GM23338 (cell line): ENCODE results near the gene SLC38A9. TPM values are rescaled to one million over a fixed set of nuclear protein-coding genes. Genes with fewer than 3 reads are reported as not detected.
A peak's percentile ranks its signal among the peaks of the same experiment; 100 is the strongest.

ENCODE experiments used
- ATAC-seq: fragments of 200-7000 bp; cut with Tn5 transposase; 3 replicates; pipeline ENCODE4 v1.9.1; 2020
- DNase-seq: peaks from one replicate; pipeline ENCODE4 v3.0.0-alpha.2; 2015; ENCODE audit warnings: low spot score
- H2AFZ ChIP-seq: fragments of 200-600 bp; sonication (generic); 2 replicates; pipeline ENCODE4 v1.8.0; 2016; ENCODE audit warnings: antibody characterized with exemption, mild to moderate bottlenecking, moderate library complexity
- H3F3A ChIP-seq: fragments of 200-600 bp; sonication (generic); replicated peaks from 2 replicates; pipeline ENCODE4 v1.8.0; 2017; ENCODE audit warnings: antibody characterized with exemption, mixed run types, low read depth
- H3K27ac ChIP-seq: fragments of 200-600 bp; sonication (generic); 2 replicates; pipeline ENCODE4 v1.6.1; 2016; ENCODE audit warnings: low read depth
- H3K27me3 ChIP-seq: fragments of 200-600 bp; sonication (generic); 2 replicates; pipeline ENCODE4 v1.8.0; 2016; ENCODE audit warnings: mild to moderate bottlenecking, mixed run types, moderate library complexity; ENCODE audit not compliant: insufficient read depth
- H3K36me3 ChIP-seq: fragments of 200-600 bp; sonication (generic); 2 replicates; pipeline ENCODE4 v1.8.0; 2016; ENCODE audit warnings: mild to moderate bottlenecking; ENCODE audit not compliant: insufficient read depth
- H3K4me1 ChIP-seq: fragments of 200-600 bp; sonication (generic); 2 replicates; pipeline ENCODE4 v1.8.0; 2016; ENCODE audit warnings: mild to moderate bottlenecking, moderate library complexity; ENCODE audit not compliant: insufficient read depth
- H3K4me2 ChIP-seq: fragments of 200-600 bp; sonication (generic); 2 replicates; pipeline ENCODE4 v1.7.1; 2017; ENCODE audit warnings: mixed run types
- H3K4me3 ChIP-seq: fragments of 200-600 bp; sonication (generic); 2 replicates; pipeline ENCODE4 v1.6.1; 2016; ENCODE audit warnings: mixed run types
- H3K79me2 ChIP-seq: fragments of 200-600 bp; sonication (generic); replicated peaks from 2 replicates; pipeline ENCODE4 v1.8.0; 2017; ENCODE audit warnings: mild to moderate bottlenecking; ENCODE audit not compliant: insufficient read depth
- H3K9me2 ChIP-seq: fragments of 200-600 bp; sonication (generic); 2 replicates; pipeline ENCODE4 v1.8.0; 2017; ENCODE audit not compliant: insufficient read depth
- H4K20me1 ChIP-seq: fragments of 200-600 bp; sonication (generic); replicated peaks from 2 replicates; pipeline ENCODE4 v1.8.0; 2017; ENCODE audit warnings: mild to moderate bottlenecking; ENCODE audit not compliant: insufficient read depth
- H3K27ac Mint-ChIP-seq: 2 replicates; pipeline ENCODE4 v1.8.0; 2020; ENCODE audit warnings: inconsistent platforms, mild to moderate bottlenecking, moderate library complexity, mixed read lengths
- H3K27me3 Mint-ChIP-seq: 3 replicates; pipeline ENCODE4 v1.8.0; 2022; ENCODE audit warnings: low read depth, mild to moderate bottlenecking, moderate library complexity, mixed read lengths, inconsistent platforms; ENCODE audit not compliant: insufficient read depth, poor library complexity
- H3K36me3 Mint-ChIP-seq: 3 replicates; pipeline ENCODE4 v1.8.0; 2021; ENCODE audit warnings: low read depth, mild to moderate bottlenecking, inconsistent platforms, moderate library complexity, mixed read lengths
- H3K4me1 Mint-ChIP-seq: 3 replicates; pipeline ENCODE4 v1.8.0; 2020; ENCODE audit warnings: mild to moderate bottlenecking, inconsistent platforms, mixed read lengths
- H3K4me3 Mint-ChIP-seq: 3 replicates; pipeline ENCODE4 v1.8.0; 2021; ENCODE audit warnings: moderate library complexity, mild to moderate bottlenecking, inconsistent platforms, mixed read lengths
- H3K9me3 Mint-ChIP-seq: 3 replicates; pipeline ENCODE4 v1.8.0; 2020; ENCODE audit warnings: moderate library complexity, mild to moderate bottlenecking, inconsistent platforms, mixed read lengths
- CTCF ChIP-seq, 2 experiments: fragments of 200-600 bp in 1 of 2; sonication (generic) in 1 of 2; conservative IDR thresholded peaks; 2 replicates each; pipeline versions ENCODE4 v1.5.1 to v1.6.1; 2016 to 2017; ENCODE audit warnings: antibody characterized with exemption in 2 of 2, low read depth in 2 of 2, mild to moderate bottlenecking in 2 of 2, moderate library complexity in 1 of 2
- ETS1 ChIP-seq: IDR thresholded peaks from 2 replicates; pipeline ENCODE4 v1.6.1; 2016; ENCODE audit warnings: antibody characterized with exemption
- EZH2 ChIP-seq: fragments of 200-600 bp; sonication (generic); IDR thresholded peaks from one replicate; pipeline ENCODE4 v1.8.0; 2017; ENCODE audit warnings: antibody characterized with exemption, mild to moderate bottlenecking, low read depth; ENCODE audit not compliant: unreplicated experiment
- EZH2phosphoT487 ChIP-seq: fragments of 200-600 bp; sonication (generic); IDR thresholded peaks from one replicate; pipeline ENCODE4 v1.8.1; 2018; ENCODE audit warnings: antibody characterized with exemption; ENCODE audit not compliant: unreplicated experiment
- JUNB ChIP-seq: IDR thresholded peaks from one replicate; pipeline ENCODE4 v1.6.1; 2016; ENCODE audit warnings: antibody characterized with exemption; ENCODE audit not compliant: unreplicated experiment
- NANOG ChIP-seq: IDR thresholded peaks from 2 replicates; pipeline ENCODE4 v1.6.1; 2016; ENCODE audit warnings: antibody characterized with exemption, borderline replicate concordance
- POLR2AphosphoS5 ChIP-seq: IDR thresholded peaks from 2 replicates; pipeline ENCODE4 v1.6.1; 2016; ENCODE audit warnings: antibody characterized with exemption, low read depth
- REST ChIP-seq: IDR thresholded peaks from one replicate; pipeline ENCODE4 v1.6.1; 2018; ENCODE audit warnings: antibody characterized with exemption; ENCODE audit not compliant: unreplicated experiment
- STAT1 ChIP-seq: IDR thresholded peaks from one replicate; pipeline ENCODE4 v1.6.1; 2016; ENCODE audit warnings: antibody characterized with exemption; ENCODE audit not compliant: unreplicated experiment
- ZNF114 ChIP-seq: fragments of 250-450 bp; sonication (Bioruptor Pico); IDR thresholded peaks from 2 replicates; pipeline ENCODE4 v1.5.0; 2020; ENCODE audit warnings: mild to moderate bottlenecking, moderate library complexity
- polyA plus RNA-seq: library from polyadenylated mRNA; unstranded; fragments of >200 nt; fragmentation: Nextera tagmentation; extraction: Ambion mirVana; gene quantifications from 2 replicates; pipeline ENCODE4 v1.2.1, GENCODE V29; 2016
- total RNA-seq: library from RNA; depleted of rRNA; stranded (reverse); fragments of >200 nt; shearing (Covaris generic); gene quantifications from 2 replicates; pipeline ENCODE4 v1.2.3, GENCODE V29; 2014

SLC38A9 gene
- total and polyA plus RNA-seq, 2 experiments from 2014 or later, result 30.8 to 64.8 TPM

GRCh38 chr5:55667938-55668337 is 44.2 kb downstream of the SLC38A9 start (continued):
- TF ChIP-seq POLR2AphosphoS5 (no peak), REST (no peak), EZH2phosphoT487 (no peak), STAT1 (no peak)

- Histone ChIP-seq H3K79me2 (no peaks in the 10 kb centered on the region), H3K36me3 (no peaks in the 10 kb centered on the region; the same call in 1 of the 2 replicates), H3K27me3 (no peaks in the 10 kb centered on the region), H3F3A (no peaks in the 10 kb centered on the region), H3K4me1 (peaks cover 10% of the 10 kb centered on the region; the same call in 1 of the 2 replicates), H3K9me2 (no peaks in the 10 kb centered on the region), H2AFZ (no peak overlapping the region), H4K20me1 (no peaks in the 10 kb centered on the region), H3K4me3 (no peak overlapping the region), H3K27ac (no peak overlapping the region), H3K4me2 (no peak overlapping the region)
- H3K27me3 Mint-ChIP-seq, result peaks cover 3% of the 10 kb centered on the region
- peaks cover 9% of the 10 kb centered on the region for H3K4me1 Mint-ChIP-seq
- H3K27ac Mint-ChIP-seq, result no peak overlapping the region
- peaks cover 35% of the 10 kb centered on the region; the same call in 2 of the 3 replicates for H3K36me3 Mint-ChIP-seq
- TF ChIP-seq ZNF114 (no peak), STAT1 (no peak), JUNB (no peak), NANOG (no peak), POLR2AphosphoS5 (no peak), EZH2 (no peak)
- H3K9me3 Mint-ChIP-seq, result no peaks in the 10 kb centered on the region; the same call in 2 of the 3 replicates
- H3K4me3 Mint-ChIP-seq, result no peak overlapping the region
- no peak for DNase-seq
- ATAC-seq, result no peak
These were observed 47.1 kb downstream of the SLC38A9 start for GRCh38 chr5:55665065-55665464.

- H3K4me2 ChIP-seq, result no peak overlapping the region
- no peaks in the 10 kb centered on the region for H3K27me3 ChIP-seq
- Mint-ChIP-seq H3K4me3 (no peak overlapping the region), H3K4me1 (peaks cover 18% of the 10 kb centered on the region), H3K9me3 (no peaks in the 10 kb centered on the region; the same call in 2 of the 3 replicates), H3K27me3 (peaks cover 4% of the 10 kb centered on the region), H3K27ac (no peak overlapping the region), H3K36me3 (peaks cover 34% of the 10 kb centered on the region)
- no peak overlapping the region for H2AFZ ChIP-seq
- ATAC-seq, result peak; percentile 70
- H3F3A ChIP-seq, result no peaks in the 10 kb centered on the region
- H3K4me1 ChIP-seq, result peaks cover 10% of the 10 kb centered on the region; the same call in 1 of the 2 replicates
- peak; percentile 23 for DNase-seq
- no peaks in the 10 kb centered on the region for H4K20me1 ChIP-seq
- no peaks in the 10 kb centered on the region for H3K9me2 ChIP-seq
- no peak overlapping the region for H3K4me3 ChIP-seq
- peaks cover 5% of the 10 kb centered on the region; the same call in 1 of the 2 replicates for H3K36me3 ChIP-seq
- H3K79me2 ChIP-seq, result no peaks in the 10 kb centered on the region
- H3K27ac ChIP-seq, result no peak overlapping the region
- no peak for TF ChIP-seq EZH2
- TF ChIP-seq ZNF114, result no peak
- no peak for TF ChIP-seq ETS1
- no peak for TF ChIP-seq NANOG
- TF ChIP-seq CTCF (conservative IDR thresholded peaks at IDR 0.05; ENCODE audit: low read depth in 2 of 2), result no peak
- no peak for TF ChIP-seq REST
- TF ChIP-seq EZH2phosphoT487, result no peak
- no peak for TF ChIP-seq STAT1
- no peak for TF ChIP-seq POLR2AphosphoS5
These were observed 54.7 kb downstream of the SLC38A9 start for GRCh38 chr5:55657443-55657842.
